KG1 (cell line): ENCODE measurements around the gene NHERF2.

ENCODE experiments used
- DNase-seq: peaks from one replicate; lab custom pipeline; 2025; lab: John Stamatoyannopoulos, UW

The NHERF2 gene

GRCh38 chr16:2026461-2027023, at the start of gene NHERF2:
Gene NHERF2, plus strand, starts transcription at chr16:2026902. Its CDS starts 104 bp downstream, at chr16:2027006.
- DNase-seq, result no peak

- no peak for DNase-seq
Measured at GRCh38 chr16:1976951-1977874, 49.5 kb upstream of the NHERF2 start.

GRCh38 chr16:1977875-1978268, 48.8 kb upstream of the NHERF2 start:
- DNase-seq, result no peak

GRCh38 chr16:1978476-1979120, 48.1 kb upstream of the NHERF2 start:
- DNase-seq, result no peak

- DNase-seq, result no peak
Measured at GRCh38 chr16:1979271-1980029, 47.3 kb upstream of the NHERF2 start.

- no peak for DNase-seq
Measured at GRCh38 chr16:1980030-1980769, 46.5 kb upstream of the NHERF2 start.

- DNase-seq, result no peak
Measured at GRCh38 chr16:1980770-1981087, 46.0 kb upstream of the NHERF2 start.

- no peak for DNase-seq
Measured at GRCh38 chr16:1981398-1981836, 45.3 kb upstream of the NHERF2 start, which contains the start of gene NOXO1. Gene NOXO1, minus strand, starts transcription at chr16:1981469. Its CDS starts 290 bp downstream, at chr16:1981179.

GRCh38 chr16:1982013-1982433, 44.7 kb upstream of the NHERF2 start:
- no peak for DNase-seq

GRCh38 chr16:1982991-1983543, 43.6 kb upstream of the NHERF2 start:
- DNase-seq, result no peak

GRCh38 chr16:1983544-1984346, 43.0 kb upstream of the NHERF2 start, which contains the start of gene GFER:
Gene GFER, plus strand, starts transcription at chr16:1984193. Its CDS starts 26 bp downstream, at chr16:1984219.
- DNase-seq, result peak; percentile 74

GRCh38 chr16:1984347-1985225, 42.1 kb upstream of the NHERF2 start:
- no peak for DNase-seq

- DNase-seq, result no peak
Measured at GRCh38 chr16:1985466-1986150, 41.1 kb upstream of the NHERF2 start.

GRCh38 chr16:1987198-1987597, 39.5 kb upstream of the NHERF2 start:
- no peak for DNase-seq

- DNase-seq, result no peak
Measured at GRCh38 chr16:1989209-1990100, 37.2 kb upstream of the NHERF2 start, which contains the start of gene SYNGR3. Gene SYNGR3, plus strand, starts transcription at chr16:1989970. Its CDS starts 133 bp downstream, at chr16:1990103.

- no peak for DNase-seq
Measured at GRCh38 chr16:1990101-1990350, 36.7 kb upstream of the NHERF2 start.

- no peak for DNase-seq
Measured at GRCh38 chr16:1990351-1991134, 36.2 kb upstream of the NHERF2 start.
